HG03135 (cell line): ENCODE data around the gene ANKFN1.

ENCODE experiments used
- ATAC-seq: cut with Tn5 transposase; IDR thresholded peaks from one replicate; pipeline ENCODE4 v1.9.1; 2021; ENCODE audit warnings: mild to moderate bottlenecking, moderate library complexity; ENCODE audit not compliant: unreplicated experiment

Gene ANKFN1

GRCh38 chr17:56486732-56487131 is 333.5 kb downstream of the ANKFN1 start:
- ATAC-seq, result no peak

GRCh38 chr17:56488800-56489199 is 335.5 kb downstream of the ANKFN1 start:
- no peak for ATAC-seq

- no peak for ATAC-seq
Measured at GRCh38 chr17:56489980-56490379, 336.7 kb downstream of the ANKFN1 start.

- ATAC-seq, result no peak
Measured at GRCh38 chr17:56495556-56495955, 342.3 kb downstream of the ANKFN1 start.

GRCh38 chr17:56497132-56497531 is 343.9 kb downstream of the ANKFN1 start:
- ATAC-seq, result no peak

- ATAC-seq, result no peak
Measured at GRCh38 chr17:56499799-56500388, 346.6 kb downstream of the ANKFN1 start.

GRCh38 chr17:56502120-56502654 is 348.9 kb downstream of the ANKFN1 start:
- no peak for ATAC-seq

GRCh38 chr17:56505154-56505756 is 352.0 kb downstream of the ANKFN1 start:
- ATAC-seq, result no peak

- ATAC-seq, result no peak
Measured at GRCh38 chr17:56506349-56506748, 353.1 kb downstream of the ANKFN1 start.

GRCh38 chr17:56510554-56511342 is 357.5 kb downstream of the ANKFN1 start:
- no peak for ATAC-seq

- no peak for ATAC-seq
Measured at GRCh38 chr17:56514264-56514663, 361.0 kb downstream of the ANKFN1 start.

GRCh38 chr17:56514899-56515298 is 361.6 kb downstream of the ANKFN1 start:
- no peak for ATAC-seq

GRCh38 chr17:56521414-56522141 is 368.3 kb downstream of the ANKFN1 start:
- ATAC-seq, result no peak

GRCh38 chr17:56523042-56523441 is 369.8 kb downstream of the ANKFN1 start:
- no peak for ATAC-seq

- ATAC-seq, result no peak
Measured at GRCh38 chr17:56528696-56529095, 375.4 kb downstream of the ANKFN1 start.

- no peak for ATAC-seq
Measured at GRCh38 chr17:56532926-56533325, 379.7 kb downstream of the ANKFN1 start.

- ATAC-seq, result no peak
Measured at GRCh38 chr17:56536766-56537165, 383.5 kb downstream of the ANKFN1 start.

GRCh38 chr17:56540836-56541235 is 387.6 kb downstream of the ANKFN1 start:
- no peak for ATAC-seq

- ATAC-seq, result no peak
Measured at GRCh38 chr17:56543280-56543679, 390.0 kb downstream of the ANKFN1 start.

- ATAC-seq, result no peak
Measured at GRCh38 chr17:56545106-56545505, 391.8 kb downstream of the ANKFN1 start.

GRCh38 chr17:56545930-56546329 is 392.7 kb downstream of the ANKFN1 start:
- ATAC-seq, result no peak
